Measurements from ENCODE around the gene PLRG1. TPM values are rescaled to one million over a fixed set of nuclear protein-coding genes. Genes with fewer than 3 reads are reported as not detected.

PLRG1 gene
- total RNA-seq, 3 donors from 2014 or later: 38.1 to 61.2 (median 54.4) TPM

DNA sequence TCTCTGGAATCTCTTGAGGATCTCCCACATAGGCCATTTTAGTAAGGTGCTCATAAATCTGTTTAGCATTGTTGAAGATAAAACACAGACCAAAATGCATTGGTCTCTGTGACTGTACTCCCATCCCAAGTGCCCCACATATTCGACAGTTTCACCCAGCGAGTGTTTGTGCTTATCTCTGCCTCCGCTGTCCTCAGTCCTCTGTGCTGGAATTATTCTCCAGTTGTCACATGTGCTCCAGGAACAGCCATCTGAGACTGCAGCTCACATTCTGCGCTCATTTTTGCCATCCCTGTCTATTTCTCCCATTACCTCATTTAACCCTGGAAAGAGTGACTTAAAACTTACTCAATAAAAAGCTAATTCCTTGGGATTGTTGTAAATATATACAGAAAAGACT lies 31.0 kb downstream of the PLRG1 start:
- Histone ChIP-seq H3K27me3 (no peaks in the 10 kb centered on the region), H3K4me1 (no peaks in the 10 kb centered on the region), H3K27ac (no peak overlapping the region), H3K36me3 (no peaks in the 10 kb centered on the region), H3K4me3 (no peak overlapping the region), H3K9me3 (no peaks in the 10 kb centered on the region)
- no peak for DNase-seq (ENCODE audit: low spot score in 2 of 2)
- TF ChIP-seq POLR2AphosphoS5 (IDR thresholded peaks at IDR 0.05) (no peak), POLR2A (IDR thresholded peaks at IDR 0.05) (no peak)
- TF ChIP-seq, protein P1, sequence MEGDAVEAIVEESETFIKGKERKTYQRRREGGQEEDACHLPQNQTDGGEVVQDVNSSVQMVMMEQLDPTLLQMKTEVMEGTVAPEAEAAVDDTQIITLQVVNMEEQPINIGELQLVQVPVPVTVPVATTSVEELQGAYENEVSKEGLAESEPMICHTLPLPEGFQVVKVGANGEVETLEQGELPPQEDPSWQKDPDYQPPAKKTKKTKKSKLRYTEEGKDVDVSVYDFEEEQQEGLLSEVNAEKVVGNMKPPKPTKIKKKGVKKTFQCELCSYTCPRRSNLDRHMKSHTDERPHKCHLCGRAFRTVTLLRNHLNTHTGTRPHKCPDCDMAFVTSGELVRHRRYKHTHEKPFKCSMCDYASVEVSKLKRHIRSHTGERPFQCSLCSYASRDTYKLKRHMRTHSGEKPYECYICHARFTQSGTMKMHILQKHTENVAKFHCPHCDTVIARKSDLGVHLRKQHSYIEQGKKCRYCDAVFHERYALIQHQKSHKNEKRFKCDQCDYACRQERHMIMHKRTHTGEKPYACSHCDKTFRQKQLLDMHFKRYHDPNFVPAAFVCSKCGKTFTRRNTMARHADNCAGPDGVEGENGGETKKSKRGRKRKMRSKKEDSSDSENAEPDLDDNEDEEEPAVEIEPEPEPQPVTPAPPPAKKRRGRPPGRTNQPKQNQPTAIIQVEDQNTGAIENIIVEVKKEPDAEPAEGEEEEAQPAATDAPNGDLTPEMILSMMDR (IDR thresholded peaks at IDR 0.05): no peak
- intact Hi-C loops (cut with DNase I; ENCODE audit: low total_unique reads): no loop called here

DNA sequence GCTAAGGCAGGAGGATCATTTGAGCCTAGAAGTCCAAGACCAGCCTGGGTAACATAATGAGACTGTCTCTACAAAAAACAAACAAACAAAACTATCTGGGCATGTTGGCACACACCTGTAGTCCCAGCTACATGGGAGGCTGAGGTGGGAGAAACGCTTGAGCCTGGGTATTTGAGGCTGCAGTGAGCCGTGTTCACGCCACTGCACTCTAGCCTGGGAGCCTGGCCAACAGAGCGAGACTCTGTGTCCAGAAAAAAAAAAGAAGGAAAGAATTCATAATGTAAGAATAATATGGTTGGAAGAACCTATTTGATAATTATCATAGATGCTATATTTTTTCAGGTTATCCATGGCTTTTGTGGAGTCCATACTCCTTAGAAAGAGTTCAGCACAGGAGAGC lies 32.6 kb downstream of the PLRG1 start:
- H3K9me3 ChIP-seq: no peaks in the 10 kb centered on the region
- H3K27ac ChIP-seq: no peak overlapping the region
- no peak overlapping the region for H3K4me3 ChIP-seq
- DNase-seq (ENCODE audit: low spot score in 2 of 2): no peak
- H3K27me3 ChIP-seq: no peaks in the 10 kb centered on the region
- H3K4me1 ChIP-seq: no peaks in the 10 kb centered on the region
- H3K36me3 ChIP-seq: no peaks in the 10 kb centered on the region
- intact Hi-C loops (cut with DNase I; ENCODE audit: low total_unique reads): no loop called here
- no peak for TF ChIP-seq POLR2AphosphoS5 (IDR thresholded peaks at IDR 0.05)

DNA sequence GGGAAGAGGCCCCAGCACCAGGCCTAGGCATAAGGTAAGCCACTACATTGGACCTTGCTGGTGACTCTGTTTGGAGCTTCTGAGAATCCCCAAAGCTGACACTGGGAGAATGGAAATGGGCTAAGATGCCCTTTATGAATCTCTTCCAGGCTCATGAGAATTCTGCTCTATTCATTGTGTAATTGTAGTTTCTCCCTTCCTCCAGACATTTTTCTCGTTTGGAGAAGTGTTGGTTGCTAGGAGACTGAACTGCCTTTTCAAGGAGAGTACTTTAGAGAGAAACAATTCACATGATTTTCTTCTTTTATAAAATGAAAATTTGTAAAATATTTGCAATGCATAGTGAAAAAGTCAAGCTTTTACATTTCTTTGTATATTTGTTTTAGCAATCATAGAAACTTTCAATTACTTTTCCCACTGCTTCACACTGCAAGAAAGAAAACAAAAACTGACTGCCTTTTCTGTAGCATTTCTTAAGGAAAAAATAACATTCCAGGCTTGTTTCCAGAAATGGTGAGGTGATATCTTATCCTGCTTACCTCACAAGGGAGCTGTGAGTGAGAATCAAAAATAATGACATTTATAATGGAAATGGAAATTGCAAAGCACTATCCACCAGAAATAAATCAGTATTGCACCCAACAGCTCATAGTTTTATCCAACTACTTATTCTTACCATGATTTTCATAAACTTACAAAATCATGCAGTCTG lies 33.7 kb downstream of the PLRG1 start:
- TF ChIP-seq, protein P1 (IDR thresholded peaks at IDR 0.05): no peak
- TF ChIP-seq POLR2A (IDR thresholded peaks at IDR 0.05) (no peak), POLR2AphosphoS5 (IDR thresholded peaks at IDR 0.05) (no peak)
- H3K9me3 ChIP-seq: no peaks in the 10 kb centered on the region
- no peak overlapping the region for H3K4me3 ChIP-seq
- no peak for DNase-seq (ENCODE audit: low spot score in 2 of 2)
- no peaks in the 10 kb centered on the region for H3K4me1 ChIP-seq
- H3K27ac ChIP-seq: no peak overlapping the region
- H3K27me3 ChIP-seq: no peaks in the 10 kb centered on the region
- H3K36me3 ChIP-seq: no peaks in the 10 kb centered on the region
- intact Hi-C loops (cut with DNase I; ENCODE audit: low total_unique reads): no loop called here

DNA sequence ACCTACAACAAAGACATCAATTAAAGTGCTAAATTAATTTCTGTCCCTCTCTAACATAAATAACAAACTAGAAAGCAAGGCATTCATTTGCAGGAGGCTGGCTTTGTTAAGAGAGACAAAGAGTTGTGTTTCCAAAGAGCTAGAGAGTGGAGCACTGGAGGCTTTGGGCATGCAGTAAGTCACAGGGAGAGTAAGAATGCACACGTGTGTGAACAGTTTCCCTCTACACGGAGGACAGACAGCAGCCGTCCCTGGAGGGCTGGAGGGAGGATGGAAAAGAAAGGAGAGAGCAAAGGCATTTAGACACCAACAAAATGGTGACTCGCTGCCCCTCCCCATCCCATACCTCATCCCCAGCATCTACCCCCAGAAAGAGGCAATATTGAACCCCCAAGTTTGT lies 38.2 kb downstream of the PLRG1 start:
- DNase-seq (ENCODE audit: low spot score in 2 of 2): no peak

DNA sequence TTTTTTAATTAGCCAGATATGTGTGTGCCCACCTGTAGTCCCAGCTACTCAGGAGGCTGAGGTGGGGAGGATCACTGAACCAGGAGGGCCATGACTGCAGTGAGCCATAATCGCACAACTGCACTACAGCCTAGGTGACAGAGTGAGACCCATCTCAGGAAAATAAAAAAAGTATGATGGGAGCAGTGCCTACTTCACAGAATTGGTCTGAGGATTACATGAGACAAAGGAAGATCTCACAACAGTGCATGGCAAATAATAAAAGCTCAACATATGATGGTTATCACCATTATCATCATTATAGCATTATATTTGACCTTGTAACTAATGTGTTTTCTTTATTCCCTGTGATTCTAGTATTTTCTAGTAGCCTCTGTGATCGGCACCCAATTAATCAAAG lies 38.7 kb downstream of the PLRG1 start:
- no peak for DNase-seq (ENCODE audit: low spot score in 2 of 2)
- Histone ChIP-seq H3K36me3 (no peaks in the 10 kb centered on the region), H3K4me1 (no peaks in the 10 kb centered on the region), H3K4me3 (no peak overlapping the region), H3K27ac (no peak overlapping the region), H3K9me3 (no peaks in the 10 kb centered on the region), H3K27me3 (no peaks in the 10 kb centered on the region)
- TF ChIP-seq POLR2AphosphoS5 (IDR thresholded peaks at IDR 0.05) (no peak), POLR2A (IDR thresholded peaks at IDR 0.05) (no peak)
- TF ChIP-seq, protein P1 (IDR thresholded peaks at IDR 0.05): no peak
- intact Hi-C loops (cut with DNase I; ENCODE audit: low total_unique reads): no loop called here

More for the DNA sequence above, 38.2 kb downstream of the PLRG1 start:
- no peaks in the 10 kb centered on the region for H3K36me3 ChIP-seq
- no peaks in the 10 kb centered on the region for H3K9me3 ChIP-seq
- H3K4me1 ChIP-seq: no peaks in the 10 kb centered on the region
- no peaks in the 10 kb centered on the region for H3K27me3 ChIP-seq
- TF ChIP-seq POLR2A (IDR thresholded peaks at IDR 0.05): no peak
- TF ChIP-seq, protein P1 (IDR thresholded peaks at IDR 0.05): no peak
- no peak for TF ChIP-seq POLR2AphosphoS5 (IDR thresholded peaks at IDR 0.05)
- intact Hi-C loops (cut with DNase I; ENCODE audit: low total_unique reads): no loop called here
- no peak overlapping the region for H3K4me3 ChIP-seq
- no peak overlapping the region for H3K27ac ChIP-seq

Data from breast epithelium (tissue), 4 donors.